Kasumi-1 (cell line): ENCODE measurements around the gene RPS15.
"Not testable (repeated sequence)": the region's sequence is repeated elsewhere in the genome, so short reads cannot be mapped to it uniquely, and the experiment has no call there.

Experiments used
- DNase-seq, 2 experiments: peaks; one replicate each; lab custom pipeline; 2025; lab: John Stamatoyannopoulos, UW

Gene RPS15

GRCh38 chr19:1434577-1435060, 3.6 kb upstream of the RPS15 start:
- no peak for DNase-seq

- DNase-seq: no peak
These were observed 2.7 kb upstream of the RPS15 start for GRCh38 chr19:1435378-1435989.

- DNase-seq: no peak
These were observed 587 bp upstream of the RPS15 start for GRCh38 chr19:1437609-1438008.

- no peak for DNase-seq
These were observed 748 bp downstream of the RPS15 start for GRCh38 chr19:1438933-1439354.

- not testable (repeated sequence) for DNase-seq
These were observed 1.6 kb downstream of the RPS15 start for GRCh38 chr19:1439525-1440417.

- DNase-seq: no peak
These were observed 2.2 kb downstream of the RPS15 start for GRCh38 chr19:1440418-1440801.

GRCh38 chr19:1441022-1441426, 2.8 kb downstream of the RPS15 start:
- no peak for DNase-seq

GRCh38 chr19:1441677-1442438, 3.7 kb downstream of the RPS15 start:
- no peak for DNase-seq

- DNase-seq: peak; percentile 59 to 65
These were observed 7.2 kb downstream of the RPS15 start for GRCh38 chr19:1445185-1445931.

- DNase-seq: no peak
These were observed 7.9 kb downstream of the RPS15 start for GRCh38 chr19:1445932-1446712.

GRCh38 chr19:1446713-1447481, 8.7 kb downstream of the RPS15 start:
- no peak for DNase-seq

- no peak for DNase-seq
These were observed 9.3 kb downstream of the RPS15 start for GRCh38 chr19:1447504-1447903.

- DNase-seq: no peak
These were observed 9.7 kb downstream of the RPS15 start for GRCh38 chr19:1447944-1448343.

- peak in 1 of 2 experiments; percentile 25 for DNase-seq
These were observed 11.6 kb downstream of the RPS15 start, which contains the start of gene APC2 for GRCh38 chr19:1449467-1450442. TSS of gene APC2 (plus strand) at chr19:1450121. CDS start at chr19:1453002, 2,881 bp downstream.

GRCh38 chr19:1450735-1451731, 12.8 kb downstream of the RPS15 start:
- no peak for DNase-seq

- no peak for DNase-seq
These were observed 14.0 kb downstream of the RPS15 start for GRCh38 chr19:1451916-1452801.
